ENCODE results near the gene SPECC1.

DNA sequence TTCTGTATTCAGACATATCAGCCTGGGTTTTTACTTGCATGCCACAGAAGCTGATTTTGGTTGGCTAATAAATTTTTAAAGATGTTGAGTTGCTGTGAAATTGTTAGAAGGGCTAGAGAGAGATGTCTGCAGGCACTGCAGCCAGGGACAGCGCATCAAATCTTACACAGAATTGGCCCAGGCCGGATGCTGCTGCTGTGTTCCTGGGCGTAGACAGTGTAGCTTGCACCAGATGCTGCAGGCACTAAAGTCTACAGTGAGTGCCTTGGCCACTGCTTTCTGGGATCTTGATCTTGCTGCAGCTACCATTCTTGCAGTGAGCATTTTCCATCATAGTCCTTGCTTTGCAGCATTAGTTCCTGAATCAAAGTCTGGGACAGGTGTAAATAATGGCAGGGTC lies 169.9 kb downstream of the SPECC1 start:
- TF ChIP-seq, protein P1, sequence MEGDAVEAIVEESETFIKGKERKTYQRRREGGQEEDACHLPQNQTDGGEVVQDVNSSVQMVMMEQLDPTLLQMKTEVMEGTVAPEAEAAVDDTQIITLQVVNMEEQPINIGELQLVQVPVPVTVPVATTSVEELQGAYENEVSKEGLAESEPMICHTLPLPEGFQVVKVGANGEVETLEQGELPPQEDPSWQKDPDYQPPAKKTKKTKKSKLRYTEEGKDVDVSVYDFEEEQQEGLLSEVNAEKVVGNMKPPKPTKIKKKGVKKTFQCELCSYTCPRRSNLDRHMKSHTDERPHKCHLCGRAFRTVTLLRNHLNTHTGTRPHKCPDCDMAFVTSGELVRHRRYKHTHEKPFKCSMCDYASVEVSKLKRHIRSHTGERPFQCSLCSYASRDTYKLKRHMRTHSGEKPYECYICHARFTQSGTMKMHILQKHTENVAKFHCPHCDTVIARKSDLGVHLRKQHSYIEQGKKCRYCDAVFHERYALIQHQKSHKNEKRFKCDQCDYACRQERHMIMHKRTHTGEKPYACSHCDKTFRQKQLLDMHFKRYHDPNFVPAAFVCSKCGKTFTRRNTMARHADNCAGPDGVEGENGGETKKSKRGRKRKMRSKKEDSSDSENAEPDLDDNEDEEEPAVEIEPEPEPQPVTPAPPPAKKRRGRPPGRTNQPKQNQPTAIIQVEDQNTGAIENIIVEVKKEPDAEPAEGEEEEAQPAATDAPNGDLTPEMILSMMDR (IDR thresholded peaks at IDR 0.05; ENCODE audit: low read depth, low read length, poor library complexity, severe bottlenecking), result no peak
- TF ChIP-seq EZH2phosphoT487 (IDR thresholded peaks at IDR 0.05; ENCODE audit: borderline replicate concordance, low read length), result no peak
